GM18505 (cell line): ENCODE results near the gene RPN1.

Experiments
- ATAC-seq: cut with Tn5 transposase; IDR thresholded peaks from one replicate; pipeline ENCODE4 v1.9.1; 2021; ENCODE audit not compliant: unreplicated experiment
- POLR2A ChIP-seq: IDR thresholded peaks from 4 replicates; pipeline ENCODE4 v1.6.1; 2011; ENCODE audit warnings: borderline replicate concordance; ENCODE audit not compliant: insufficient read depth, insufficient read length; ENCODE audit errors: extremely low read depth

The RPN1 gene

DNA sequence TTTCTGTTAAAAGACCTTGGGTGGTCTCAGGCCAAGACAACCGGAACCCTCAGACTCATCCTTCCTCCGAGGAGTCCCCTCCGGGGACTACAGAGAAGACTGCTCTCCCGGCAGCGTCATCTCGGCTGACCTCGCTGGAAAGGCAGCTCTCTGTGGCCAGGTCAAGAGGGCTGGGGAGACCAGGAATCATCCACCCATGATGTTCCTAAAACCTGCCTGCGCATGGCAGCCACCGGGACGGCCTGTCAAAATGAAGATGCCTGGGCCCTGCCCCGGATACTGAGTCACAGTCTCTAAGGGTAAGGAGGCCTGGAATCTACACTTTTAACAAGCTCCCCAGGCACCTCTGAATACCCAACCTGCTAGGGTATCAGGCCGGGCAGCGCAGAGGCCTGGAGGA, 78.6 kb downstream of the RPN1 start:
- ATAC-seq, result no peak
- TF ChIP-seq POLR2A, result no peak
